ENCODE data around the gene MAP4K4.

The MAP4K4 gene

DNA sequence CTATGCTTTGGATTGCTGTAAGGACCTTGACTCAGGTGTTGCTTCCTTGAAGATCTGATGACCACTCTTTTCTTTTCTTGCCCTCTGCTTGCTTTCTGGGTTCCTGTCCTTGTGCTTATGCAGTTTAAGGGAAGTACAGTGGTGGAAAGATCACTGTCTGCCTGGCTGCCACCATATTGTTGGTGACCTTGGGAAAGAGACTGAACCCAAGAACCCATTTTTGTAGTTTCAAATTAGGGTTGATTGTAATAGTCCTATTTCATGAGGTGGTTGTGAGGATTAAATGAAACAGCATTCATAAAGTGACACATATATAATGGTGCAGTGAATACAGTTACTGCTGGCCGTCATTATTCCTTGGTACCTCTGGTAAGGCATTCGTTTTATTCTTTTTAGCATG lies 41.1 kb downstream of the MAP4K4 start:
- ATAC-seq (ENCODE audit: insufficient read depth, low read depth): no peak
- Histone ChIP-seq H3K4me2 (ENCODE audit: insufficient read depth, low read length) (no peak overlapping the region), H3K4me3 (ENCODE audit: low read depth in 1 of 2, low read length in 2 of 2) (no peak overlapping the region), H3K27me3 (ENCODE audit: insufficient read depth, low read length, poor library complexity) (no peaks in the 10 kb centered on the region), H3K36me3 (ENCODE audit: insufficient read depth, low read length) (no peaks in the 10 kb centered on the region), H3K9ac (ENCODE audit: low read depth, low read length) (no peak overlapping the region), H2AFZ (ENCODE audit: low read depth, low read length) (no peak overlapping the region), H3K79me2 (ENCODE audit: insufficient read depth, low read length) (peaks cover 96% of the 10 kb centered on the region), H3K9me3 (ENCODE audit: insufficient read depth, low read length, severe bottlenecking) (no peaks in the 10 kb centered on the region), H4K20me1 (ENCODE audit: insufficient read depth, low read length) (peaks cover 88% of the 10 kb centered on the region), H3K27ac (ENCODE audit: low read length) (no peak overlapping the region), H3K4me1 (ENCODE audit: insufficient read depth, low read length) (peaks cover 5% of the 10 kb centered on the region; the same call in 1 of the 2 replicates)
- DNase-seq: no peak
- no peak for TF ChIP-seq EZH2 (IDR thresholded peaks at IDR 0.05; ENCODE audit: borderline replicate concordance, low read depth, low read length, severe bottlenecking)
- TF ChIP-seq, protein P1, sequence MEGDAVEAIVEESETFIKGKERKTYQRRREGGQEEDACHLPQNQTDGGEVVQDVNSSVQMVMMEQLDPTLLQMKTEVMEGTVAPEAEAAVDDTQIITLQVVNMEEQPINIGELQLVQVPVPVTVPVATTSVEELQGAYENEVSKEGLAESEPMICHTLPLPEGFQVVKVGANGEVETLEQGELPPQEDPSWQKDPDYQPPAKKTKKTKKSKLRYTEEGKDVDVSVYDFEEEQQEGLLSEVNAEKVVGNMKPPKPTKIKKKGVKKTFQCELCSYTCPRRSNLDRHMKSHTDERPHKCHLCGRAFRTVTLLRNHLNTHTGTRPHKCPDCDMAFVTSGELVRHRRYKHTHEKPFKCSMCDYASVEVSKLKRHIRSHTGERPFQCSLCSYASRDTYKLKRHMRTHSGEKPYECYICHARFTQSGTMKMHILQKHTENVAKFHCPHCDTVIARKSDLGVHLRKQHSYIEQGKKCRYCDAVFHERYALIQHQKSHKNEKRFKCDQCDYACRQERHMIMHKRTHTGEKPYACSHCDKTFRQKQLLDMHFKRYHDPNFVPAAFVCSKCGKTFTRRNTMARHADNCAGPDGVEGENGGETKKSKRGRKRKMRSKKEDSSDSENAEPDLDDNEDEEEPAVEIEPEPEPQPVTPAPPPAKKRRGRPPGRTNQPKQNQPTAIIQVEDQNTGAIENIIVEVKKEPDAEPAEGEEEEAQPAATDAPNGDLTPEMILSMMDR (IDR thresholded peaks at IDR 0.05; ENCODE audit: borderline replicate concordance, extremely low read depth, low read length, poor library complexity, severe bottlenecking): no peak

DNA sequence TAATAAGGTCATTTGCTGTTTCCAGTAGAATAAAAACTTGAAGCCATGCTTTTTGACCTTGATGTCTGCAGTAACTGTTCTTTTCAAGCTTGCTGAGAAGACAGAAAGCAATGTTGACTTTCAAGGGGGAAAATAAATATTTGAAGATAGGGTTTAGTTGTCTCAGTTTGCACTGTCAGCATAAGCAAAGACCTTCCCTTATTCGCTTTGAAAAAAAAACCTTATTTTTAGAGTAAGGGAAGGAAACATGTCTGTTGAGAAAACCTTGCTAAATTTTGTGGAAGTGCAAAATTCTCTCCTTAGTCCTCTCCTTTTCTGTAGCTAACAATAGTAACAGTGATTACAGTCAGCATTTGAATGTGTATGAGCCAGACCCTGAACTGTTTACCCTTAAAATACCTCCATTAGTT lies 43.1 kb downstream of the MAP4K4 start:
- Histone ChIP-seq H3K27ac (ENCODE audit: low read length) (no peak overlapping the region), H3K4me3 (ENCODE audit: low read depth in 1 of 2, low read length in 2 of 2) (no peak overlapping the region), H3K4me2 (ENCODE audit: insufficient read depth, low read length) (no peak overlapping the region), H3K4me1 (ENCODE audit: insufficient read depth, low read length) (peaks cover 14% of the 10 kb centered on the region), H3K9me3 (ENCODE audit: insufficient read depth, low read length, severe bottlenecking) (no peaks in the 10 kb centered on the region), H3K9ac (ENCODE audit: low read depth, low read length) (no peak overlapping the region), H3K36me3 (ENCODE audit: insufficient read depth, low read length) (no peaks in the 10 kb centered on the region; the same call in 1 of the 2 replicates), H3K27me3 (ENCODE audit: insufficient read depth, low read length, poor library complexity) (no peaks in the 10 kb centered on the region), H4K20me1 (ENCODE audit: insufficient read depth, low read length) (peaks cover 87% of the 10 kb centered on the region), H2AFZ (ENCODE audit: low read depth, low read length) (no peak overlapping the region), H3K79me2 (ENCODE audit: insufficient read depth, low read length) (peaks cover 96% of the 10 kb centered on the region)
- DNase-seq (no peak), ATAC-seq (ENCODE audit: insufficient read depth, low read depth) (no peak)
- TF ChIP-seq, protein P1 (IDR thresholded peaks at IDR 0.05; ENCODE audit: borderline replicate concordance, extremely low read depth, low read length, poor library complexity, severe bottlenecking): no peak
- no peak for TF ChIP-seq EZH2 (IDR thresholded peaks at IDR 0.05; ENCODE audit: borderline replicate concordance, low read depth, low read length, severe bottlenecking)

DNA sequence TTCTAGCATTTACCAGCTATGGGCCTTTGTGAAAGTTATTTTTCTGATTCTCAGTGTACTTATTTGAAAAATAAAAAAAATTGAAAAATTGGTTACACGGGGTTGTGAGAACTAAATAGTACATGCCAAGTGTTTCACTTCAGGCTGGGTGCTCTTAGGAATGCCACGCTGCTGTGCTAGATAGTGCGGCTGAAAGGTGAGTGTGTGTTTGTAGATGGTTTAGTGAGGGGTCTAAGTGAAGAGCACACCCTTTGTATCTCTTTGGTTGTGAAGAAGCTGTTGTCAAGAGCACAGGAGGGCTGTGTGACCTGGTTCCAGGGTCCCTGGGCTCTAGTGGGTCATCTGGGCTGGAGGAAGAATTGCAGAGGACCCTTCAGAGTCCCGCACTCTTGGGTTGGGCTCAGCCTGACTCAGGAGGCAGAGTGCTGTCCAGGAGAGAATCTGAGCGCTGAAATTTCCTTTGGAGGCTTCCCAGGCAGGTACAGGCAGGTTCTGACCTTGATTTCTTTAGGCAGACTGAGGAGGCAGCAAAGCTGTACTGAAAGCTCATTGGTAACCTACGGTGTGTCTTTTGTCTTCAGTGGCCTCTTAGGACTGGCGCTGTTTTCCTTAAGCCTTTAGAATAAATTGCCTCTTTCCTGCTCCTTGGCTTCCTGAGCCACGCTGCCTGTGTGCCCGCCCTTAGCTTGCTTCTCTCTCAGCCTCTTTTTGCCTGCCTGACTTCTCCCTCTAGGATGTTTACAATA lies 44.4 kb downstream of the MAP4K4 start:
- no peak overlapping the region for H3K4me3 ChIP-seq (ENCODE audit: low read depth in 1 of 2, low read length in 2 of 2)
- no peak overlapping the region for H3K4me2 ChIP-seq (ENCODE audit: insufficient read depth, low read length)

More for the DNA sequence above, 44.4 kb downstream of the MAP4K4 start:
- Histone ChIP-seq H2AFZ (ENCODE audit: low read depth, low read length) (no peak overlapping the region), H3K4me1 (ENCODE audit: insufficient read depth, low read length) (peaks cover 17% of the 10 kb centered on the region), H3K36me3 (ENCODE audit: insufficient read depth, low read length) (no peaks in the 10 kb centered on the region; the same call in 1 of the 2 replicates), H3K27me3 (ENCODE audit: insufficient read depth, low read length, poor library complexity) (no peaks in the 10 kb centered on the region), H3K79me2 (ENCODE audit: insufficient read depth, low read length) (peaks cover 96% of the 10 kb centered on the region), H3K27ac (ENCODE audit: low read length) (peak overlapping the region; percentile 35; the same call in 1 of the 2 replicates), H4K20me1 (ENCODE audit: insufficient read depth, low read length) (peaks cover 80% of the 10 kb centered on the region), H3K9me3 (ENCODE audit: insufficient read depth, low read length, severe bottlenecking) (no peaks in the 10 kb centered on the region), H3K9ac (ENCODE audit: low read depth, low read length) (no peak overlapping the region)
- peak; percentile 25; the same call in 2 of the 3 replicates for ATAC-seq (ENCODE audit: insufficient read depth, low read depth)
- TF ChIP-seq, protein P1 (IDR thresholded peaks at IDR 0.05; ENCODE audit: borderline replicate concordance, extremely low read depth, low read length, poor library complexity, severe bottlenecking): no peak
- no peak for TF ChIP-seq EZH2 (IDR thresholded peaks at IDR 0.05; ENCODE audit: borderline replicate concordance, low read depth, low read length, severe bottlenecking)
- DNase-seq: no peak

Measured in DND-41 (cell line).